GM18867 (cell line): ENCODE results near the gene COA6.

Experiments
- ATAC-seq: cut with Tn5 transposase; IDR thresholded peaks from one replicate; pipeline ENCODE4 v1.9.1; 2021; ENCODE audit warnings: mild to moderate bottlenecking, moderate library complexity; ENCODE audit not compliant: unreplicated experiment

COA6 gene

DNA sequence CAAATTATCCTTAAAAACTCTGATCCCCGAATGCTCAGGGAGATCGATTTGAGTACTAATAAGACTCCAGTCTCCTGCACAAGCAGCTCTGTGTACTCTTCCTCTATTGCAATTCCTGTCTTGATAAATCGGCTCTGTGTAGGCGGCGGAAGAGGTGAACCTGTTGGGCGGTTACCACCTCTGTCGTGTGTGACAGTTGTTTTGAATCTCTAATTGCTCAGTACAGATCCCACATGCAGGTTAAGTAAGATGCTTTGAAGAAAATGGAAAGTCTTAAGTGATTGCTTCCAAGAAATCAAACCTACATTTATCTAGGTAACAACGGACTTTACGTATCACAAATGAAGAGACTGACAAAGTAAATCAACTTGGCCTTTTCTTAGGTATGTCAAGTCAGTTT is 35.5 kb downstream of the COA6 start:
- no peak for ATAC-seq

DNA sequence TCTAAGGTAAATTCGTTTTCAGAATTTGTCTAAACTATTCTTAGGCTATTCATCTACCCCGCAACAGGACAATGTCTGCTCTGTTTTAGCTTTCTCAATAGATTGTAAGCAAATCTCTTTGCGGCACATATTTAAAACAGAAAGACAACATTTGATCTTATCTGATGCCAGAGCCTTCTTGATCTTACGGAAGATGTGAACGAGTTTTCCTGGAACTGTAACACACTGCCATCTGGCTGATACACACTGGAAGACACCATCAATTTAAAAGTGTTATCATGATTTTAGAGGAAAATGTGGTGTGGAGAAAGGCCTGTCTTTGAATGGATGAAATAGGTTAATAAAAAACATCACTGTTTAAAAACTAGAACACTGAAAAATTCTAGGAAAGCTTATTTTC is 36.1 kb downstream of the COA6 start:
- no peak for ATAC-seq

DNA sequence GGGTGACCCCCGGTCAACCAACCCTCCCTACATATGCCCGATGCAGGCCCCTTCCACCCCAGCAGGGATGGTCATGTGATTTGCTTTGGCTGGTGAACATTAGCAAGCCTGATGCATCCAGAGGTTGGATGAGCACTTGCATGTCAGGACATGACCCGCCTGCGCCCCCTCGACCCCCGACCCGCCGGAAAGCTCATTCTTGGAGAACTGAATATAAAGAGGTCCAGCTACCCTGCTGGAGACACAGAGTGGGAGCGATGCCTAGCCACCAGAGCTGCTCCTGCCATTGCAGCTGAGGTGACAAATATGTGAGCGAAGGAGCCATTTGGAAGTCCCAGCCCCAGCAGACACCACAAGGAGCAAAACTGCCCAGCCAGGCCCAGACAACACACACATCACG is 39.6 kb downstream of the COA6 start:
- ATAC-seq = no peak

DNA sequence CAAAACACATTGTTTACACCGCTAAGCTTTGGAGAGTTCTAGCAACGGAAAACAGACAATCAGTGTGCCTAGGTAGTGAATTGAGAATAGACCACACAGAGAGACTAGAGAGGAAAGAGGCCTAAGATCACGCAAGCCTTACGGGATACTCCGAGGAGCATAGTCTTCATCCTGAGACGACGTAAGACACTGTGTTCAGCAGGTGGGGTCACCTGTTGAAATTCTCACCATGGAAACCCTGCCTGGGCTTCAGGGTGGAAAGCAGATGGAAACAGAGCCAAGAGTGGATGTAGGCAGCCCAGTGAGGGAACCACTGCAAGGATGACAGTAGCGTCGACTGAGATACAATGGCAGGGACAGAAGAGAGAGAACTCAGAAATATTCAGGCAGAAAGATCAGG is 40.2 kb downstream of the COA6 start:
- no peak for ATAC-seq

DNA sequence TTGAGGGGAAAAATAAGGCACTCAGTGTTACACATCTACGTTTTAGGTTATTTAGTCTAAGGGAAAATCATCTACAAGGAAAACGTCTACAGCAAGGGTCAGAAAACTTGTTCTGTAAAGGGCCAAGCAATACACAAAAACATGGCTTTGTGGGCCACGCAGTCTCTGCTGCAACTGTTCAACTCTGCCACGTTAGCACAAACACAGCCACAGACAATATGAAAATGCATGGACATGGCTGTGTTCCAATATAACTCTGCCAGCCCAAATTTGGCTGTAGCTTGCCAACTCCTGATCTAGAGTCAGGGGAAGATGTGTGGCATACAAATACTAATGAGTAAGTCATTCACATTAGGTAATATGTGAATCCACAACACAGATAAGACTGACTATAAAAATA is 40.7 kb downstream of the COA6 start:
- no peak for ATAC-seq

DNA sequence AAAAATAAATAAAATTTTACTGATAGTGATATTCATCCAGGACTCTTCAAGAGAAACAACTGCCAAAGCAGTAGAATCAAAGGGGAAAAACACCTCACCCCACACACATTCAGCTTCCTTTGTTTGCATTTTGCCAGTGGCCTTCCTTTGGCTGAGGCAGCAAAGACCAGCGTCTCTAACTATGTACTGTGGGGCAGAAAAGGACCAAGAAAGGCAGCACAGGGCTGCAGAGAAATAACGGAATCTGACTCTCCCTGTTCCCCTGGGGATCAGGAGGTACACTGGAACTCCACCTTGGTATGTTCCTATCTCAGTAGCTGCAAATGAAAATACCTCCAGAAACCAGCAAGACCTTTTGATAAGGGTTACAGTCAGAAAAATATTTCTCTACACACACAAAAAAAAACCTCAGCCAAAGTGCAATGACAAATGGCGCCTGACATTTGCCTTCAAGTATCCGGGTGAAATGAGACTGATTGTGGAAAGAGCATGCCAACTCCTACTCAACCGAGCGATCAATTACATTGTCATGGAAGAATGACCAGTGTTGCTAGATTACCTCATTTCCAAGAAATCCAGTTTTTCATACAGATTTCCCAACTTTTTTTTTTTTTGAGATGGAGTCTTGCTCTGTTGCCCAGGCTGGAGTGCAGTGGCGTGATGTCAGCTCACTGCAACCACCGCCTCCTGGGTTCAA is 54.8 kb downstream of the COA6 start:
- no peak for ATAC-seq

DNA sequence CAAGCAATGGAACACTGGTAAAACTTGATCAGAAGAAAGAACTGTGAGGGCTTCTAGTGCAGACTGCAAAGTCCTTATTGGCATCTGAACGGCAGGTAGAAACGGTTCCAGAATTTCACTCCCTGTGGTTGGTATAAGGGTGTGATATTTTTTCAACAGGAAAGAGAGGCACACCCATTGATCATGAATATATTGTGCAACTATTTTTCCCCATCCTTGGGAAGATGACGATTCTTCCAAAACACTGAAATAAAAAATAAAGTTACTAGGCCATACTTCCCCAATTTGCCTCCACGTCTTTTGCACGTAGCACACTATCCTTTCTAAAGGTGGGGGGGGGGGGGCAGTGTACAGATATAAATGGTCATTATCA is 56.2 kb downstream of the COA6 start:
- no peak for ATAC-seq

DNA sequence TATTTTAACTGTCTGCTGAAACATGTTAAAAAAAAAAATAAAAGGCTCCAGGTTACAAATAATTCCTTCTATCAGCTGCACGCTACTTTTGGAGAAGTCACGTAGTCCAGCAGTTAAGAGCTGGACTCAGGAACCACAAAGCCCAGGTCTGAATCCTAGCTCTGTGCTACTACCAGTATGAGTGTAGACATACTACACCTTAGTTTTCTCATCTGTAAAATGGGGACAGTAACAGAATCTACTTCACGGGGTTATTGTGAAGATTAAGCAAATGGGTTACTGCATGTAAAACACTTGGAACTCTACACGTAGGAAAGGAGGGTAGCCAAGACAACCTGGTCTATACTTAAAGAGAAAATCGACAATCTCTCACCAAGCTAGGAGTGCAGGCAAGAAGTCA is 57.4 kb downstream of the COA6 start:
- no peak for ATAC-seq

DNA sequence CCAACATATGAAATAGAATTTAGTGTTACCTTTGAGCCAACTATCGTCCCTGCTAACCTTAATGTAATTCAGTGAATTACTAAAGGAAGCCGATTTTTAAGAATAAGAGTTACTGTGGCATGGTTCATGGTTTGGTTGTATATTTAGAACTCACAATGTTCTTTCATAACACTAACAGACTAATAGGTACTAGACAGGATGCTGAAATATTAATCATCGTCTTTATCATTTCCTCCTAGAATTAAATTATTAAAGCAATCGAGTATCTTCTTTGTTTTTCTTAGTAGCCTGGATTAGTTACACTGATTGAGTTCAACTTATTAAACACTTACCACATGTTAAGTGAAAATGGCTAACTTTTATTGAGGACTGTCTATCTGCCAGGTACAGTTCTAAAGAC is 58.0 kb downstream of the COA6 start:
- no peak for ATAC-seq

DNA sequence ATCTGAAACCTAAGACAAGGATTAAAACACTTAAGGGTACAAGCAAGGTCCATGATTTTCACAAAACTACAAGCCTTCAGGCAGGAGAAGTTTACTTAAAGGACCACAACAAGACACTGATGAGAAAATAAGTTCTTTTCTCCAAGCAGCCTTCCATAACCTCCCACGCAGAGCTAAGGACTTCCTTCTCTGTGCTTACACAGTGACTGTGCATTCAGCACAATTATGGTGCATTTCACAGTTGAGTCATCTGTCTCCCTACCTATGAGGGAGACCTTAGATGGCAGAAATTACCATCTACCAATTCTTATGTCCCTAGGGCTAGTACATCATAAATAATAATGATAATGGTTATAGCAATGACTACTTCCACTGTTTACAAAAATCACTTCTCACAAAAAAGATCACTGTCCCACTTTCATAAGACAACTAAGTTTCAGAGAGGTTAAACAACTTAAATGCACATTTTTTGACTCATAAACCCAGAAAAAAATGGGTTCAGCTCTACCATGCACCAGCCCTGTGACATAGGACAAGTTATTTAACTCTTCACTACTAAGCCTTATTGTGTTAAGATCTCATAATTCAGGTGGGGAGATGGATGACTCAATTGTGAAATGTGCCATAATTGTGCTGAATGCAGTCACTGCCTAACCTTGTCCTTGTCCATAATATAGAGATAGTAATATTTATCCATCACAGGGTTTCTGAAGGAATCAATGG is 60.5 kb downstream of the COA6 start:
- peak; percentile 45 for ATAC-seq
